ENCODE results near the gene PITPNM3.

The PITPNM3 gene

GRCh38 chr17:6458460-6458950, 97.8 kb downstream of the PITPNM3 start:
- no peak for DNase-seq

GRCh38 chr17:6457688-6458459, 98.5 kb downstream of the PITPNM3 start:
- no peak for DNase-seq

DNA sequence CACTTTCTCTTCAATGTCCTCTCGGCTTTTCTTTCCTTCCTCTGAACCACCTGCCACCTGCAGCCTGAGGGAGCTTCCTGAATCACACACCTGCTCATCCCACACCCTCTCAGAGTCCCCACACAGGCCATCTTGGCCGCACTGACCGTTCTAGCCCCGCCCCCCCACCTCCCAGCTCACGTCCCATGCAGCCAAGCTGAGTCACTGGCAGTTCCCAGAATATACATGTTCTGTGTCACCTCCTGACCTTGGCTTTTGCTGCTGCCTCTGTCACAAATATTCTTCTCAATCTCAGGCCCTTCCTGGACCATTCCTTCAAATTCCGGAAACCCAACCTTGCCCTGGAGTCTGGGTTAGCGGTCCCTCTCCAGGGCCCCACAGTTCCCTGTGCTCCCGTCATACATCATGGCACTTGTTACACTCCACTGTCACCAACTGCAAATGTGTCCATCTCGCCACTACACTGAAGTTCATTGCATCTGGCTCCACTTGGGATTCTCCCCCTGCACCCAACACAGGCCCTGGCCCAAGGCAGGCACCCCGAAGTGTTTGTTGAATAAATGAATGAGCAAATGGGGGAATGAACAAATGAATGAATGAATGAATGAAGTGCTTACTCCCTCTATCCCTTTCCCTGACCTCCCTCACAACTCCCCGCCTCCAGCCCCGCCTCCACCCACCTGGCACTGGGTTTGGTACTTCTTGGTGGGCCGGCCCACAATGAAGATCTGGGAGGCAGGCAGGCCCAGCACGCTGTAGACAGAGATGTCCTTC, 99.3 kb downstream of the PITPNM3 start:
- DNase-seq, result no peak

GRCh38 chr17:6456321-6456720, 100.0 kb downstream of the PITPNM3 start:
- no peak for DNase-seq

- peak in 2 of 4 experiments; percentile 22 to 48 for DNase-seq
These were observed 101.0 kb downstream of the PITPNM3 start for GRCh38 chr17:6455321-6455705.

GRCh38 chr17:6454495-6455320, 101.6 kb downstream of the PITPNM3 start:
- peak in 1 of 4 experiments; percentile 31 for DNase-seq

DNA sequence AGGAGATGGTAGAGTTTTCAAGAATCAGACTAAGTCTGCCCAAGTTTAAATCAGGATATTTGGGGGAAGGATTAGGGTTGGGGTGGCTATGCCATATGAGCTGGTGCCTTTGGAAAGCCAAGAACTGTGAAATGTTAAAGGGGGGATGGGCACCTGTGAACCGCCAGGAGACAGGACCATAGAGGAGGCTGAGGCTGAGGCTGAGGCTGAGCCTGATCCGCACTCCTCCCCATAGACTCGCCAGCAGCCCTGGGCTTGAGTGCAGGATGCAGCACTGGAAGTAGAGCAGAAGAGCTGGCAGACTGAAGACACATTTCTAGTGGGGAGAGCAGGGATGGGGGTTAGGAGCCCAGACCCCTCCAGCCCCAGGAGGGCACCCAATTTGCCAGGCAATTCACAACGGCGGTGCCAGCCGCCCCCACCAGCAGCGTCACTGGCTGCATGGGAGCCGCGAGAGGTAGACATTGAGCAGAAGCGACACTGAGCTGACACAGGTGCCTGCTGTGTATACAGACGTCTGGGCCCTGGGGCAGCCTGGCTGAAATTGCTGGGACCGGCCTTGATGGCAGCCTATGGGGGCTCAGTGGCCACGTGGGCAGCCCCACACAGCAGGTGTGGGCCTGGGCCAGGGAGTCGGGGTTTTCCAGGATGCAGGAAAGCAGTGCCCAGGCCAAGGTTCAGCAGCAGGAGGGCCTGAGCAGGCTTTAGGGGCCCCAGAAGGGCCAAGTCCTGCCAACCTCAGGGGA, 102.9 kb downstream of the PITPNM3 start:
- no peak for DNase-seq

- no peak for DNase-seq
These were observed 103.7 kb downstream of the PITPNM3 start for GRCh38 chr17:6452471-6453266.

- DNase-seq, result no peak
These were observed 105.2 kb downstream of the PITPNM3 start for GRCh38 chr17:6450926-6451832.

DNA sequence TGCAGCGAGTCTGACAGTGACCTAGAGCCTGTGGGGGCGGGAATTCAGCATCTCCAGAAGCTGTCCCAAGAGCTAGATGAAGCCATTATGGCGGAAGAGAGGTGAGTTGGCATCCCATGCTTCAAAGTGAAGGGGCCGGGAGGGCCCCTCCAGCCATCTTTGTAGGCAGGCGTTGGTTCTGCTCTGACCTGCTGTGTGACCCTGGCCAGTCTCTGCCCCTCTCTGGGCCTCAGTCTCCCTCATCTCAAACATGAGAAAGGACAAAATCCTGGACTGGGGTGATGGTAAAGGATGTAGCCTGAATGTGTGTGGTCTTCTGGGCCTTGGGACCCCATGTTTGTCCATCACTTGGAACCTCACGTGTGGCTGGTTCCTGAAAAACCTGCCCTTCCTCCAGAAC, 107.0 kb downstream of the PITPNM3 start:
- no peak for DNase-seq

GRCh38 chr17:6448473-6448872, 107.9 kb downstream of the PITPNM3 start:
- no peak for DNase-seq

DNA sequence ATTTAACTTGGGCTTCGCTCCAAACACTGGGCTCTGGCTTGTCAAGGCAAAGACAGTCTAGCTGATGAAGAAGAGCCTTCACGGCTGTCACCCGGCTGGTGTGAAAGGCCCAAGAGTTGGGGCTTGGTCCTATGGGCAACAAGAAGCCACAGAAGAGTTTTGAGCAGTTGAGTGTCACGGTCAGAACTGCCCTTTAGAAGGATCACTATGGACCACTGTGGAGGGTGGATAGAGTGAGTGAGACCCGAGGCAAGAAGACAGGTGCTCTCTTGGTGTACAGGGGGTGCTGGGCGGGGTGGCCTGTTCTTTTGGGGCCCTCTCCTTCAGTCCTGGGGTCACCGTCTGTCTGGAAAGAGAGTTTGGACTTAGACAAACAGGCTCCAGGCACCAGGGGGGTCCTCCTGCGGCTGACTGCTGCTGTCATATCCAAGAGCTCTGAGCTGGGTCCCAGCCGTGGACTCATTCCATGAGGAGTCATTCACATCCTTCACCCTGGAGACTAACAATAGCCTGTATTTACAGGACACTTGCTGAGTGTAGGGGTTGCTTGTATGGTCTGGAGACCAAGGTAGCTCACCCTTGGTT, 109.7 kb downstream of the PITPNM3 start:
- DNase-seq, result no peak

- no peak for DNase-seq
These were observed 111.6 kb downstream of the PITPNM3 start for GRCh38 chr17:6444571-6445335.

- peak; percentile 85 to 92 (median 86) for DNase-seq
These were observed 112.4 kb downstream of the PITPNM3 start, which contains the start of gene PIMREG for GRCh38 chr17:6443692-6444570. PIMREG (plus strand) TSS chr17:6444455; CDS start chr17:6445111, 656 bp downstream.

DNA sequence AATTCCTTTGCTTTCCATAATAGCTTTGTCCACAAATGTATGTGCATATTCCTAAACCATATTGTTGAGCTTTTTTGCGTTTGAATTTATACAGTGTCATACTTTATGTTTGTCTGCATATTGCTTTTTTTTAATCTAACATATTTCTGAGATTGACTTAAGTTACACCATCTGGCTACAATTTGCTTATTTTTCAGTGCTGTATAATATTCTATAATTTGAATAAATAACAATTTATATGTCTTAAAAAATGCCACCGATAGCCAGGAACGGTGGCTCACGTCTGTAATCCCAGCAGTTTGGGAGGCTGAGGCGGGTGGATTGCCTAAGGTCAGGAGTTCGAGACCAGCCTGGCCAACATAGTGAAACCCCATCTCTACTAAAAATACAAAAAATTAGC, 113.6 kb downstream of the PITPNM3 start:
- DNase-seq, result no peak

DNA sequence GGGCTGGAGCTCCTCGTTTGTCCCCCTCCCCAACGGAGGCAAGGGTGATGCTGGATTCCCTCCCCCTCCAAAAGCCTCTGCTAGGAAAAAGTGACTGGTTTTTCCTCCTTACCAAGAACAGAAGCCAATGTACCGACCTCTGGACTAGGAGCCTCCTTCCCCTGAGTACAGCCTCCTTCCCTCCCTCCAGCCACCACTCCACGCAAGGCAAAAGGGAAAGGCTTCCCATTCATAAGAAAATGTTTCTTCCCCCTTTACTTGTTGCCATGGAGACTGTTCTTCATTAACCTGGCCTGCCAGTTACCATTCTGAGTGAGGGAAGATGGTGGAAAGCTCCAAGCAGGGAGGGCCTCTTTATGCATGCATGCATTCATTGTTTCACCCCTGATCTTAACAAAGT, 116.4 kb downstream of the PITPNM3 start:
- DNase-seq, result no peak

GRCh38 chr17:6437956-6438355, 118.4 kb downstream of the PITPNM3 start:
- no peak for DNase-seq

GRCh38 chr17:6437466-6437865, 118.9 kb downstream of the PITPNM3 start:
- no peak for DNase-seq

Data from activated naive CD4-positive, alpha-beta T cell (primary cell).